Endodermal cell (in vitro differentiated cells): ENCODE results near the gene PARVB. TPM values are rescaled to one million over a fixed set of nuclear protein-coding genes. Genes with fewer than 3 reads are reported as not detected.

ENCODE experiments used
- DNase-seq: peaks from one replicate; pipeline ENCODE4 v3.0.0-alpha.2; 2017
- H3K27ac ChIP-seq: 2 replicates; pipeline ENCODE4 v1.5.1; 2013; ENCODE audit warnings: mild to moderate bottlenecking, low read depth, low read length, moderate library complexity
- H3K27me3 ChIP-seq: 2 replicates; pipeline ENCODE4 v1.6.1; 2013; ENCODE audit warnings: mild to moderate bottlenecking, low read length, moderate library complexity; ENCODE audit not compliant: insufficient read depth, control insufficient read depth, poor library complexity, severe bottlenecking
- H3K36me3 ChIP-seq: 2 replicates; pipeline ENCODE4 v1.7.0; 2013; ENCODE audit warnings: mild to moderate bottlenecking, low read length, moderate library complexity; ENCODE audit not compliant: control insufficient read depth, insufficient read depth
- H3K4me1 ChIP-seq: one replicate; pipeline ENCODE4 v1.7.0; 2013; ENCODE audit warnings: low read length; ENCODE audit not compliant: control insufficient read depth, insufficient read depth
- H3K4me3 ChIP-seq: 2 replicates; pipeline ENCODE4 v1.5.1; 2013; ENCODE audit warnings: mild to moderate bottlenecking, low read length, moderate library complexity
- H3K9ac ChIP-seq: 2 replicates; pipeline ENCODE4 v1.6.1; 2013; ENCODE audit warnings: mild to moderate bottlenecking, low read length, moderate library complexity; ENCODE audit not compliant: poor library complexity, severe bottlenecking; ENCODE audit errors: extremely low read depth
- H3K9me3 ChIP-seq: 2 replicates; pipeline ENCODE4 v1.6.1; 2013; ENCODE audit warnings: mild to moderate bottlenecking, low read length, moderate library complexity; ENCODE audit not compliant: control insufficient read depth
- H3K27ac Mint-ChIP-seq: 2 replicates; pipeline ENCODE4 v1.8.0; 2020; ENCODE audit warnings: mixed read lengths
- H3K27me3 Mint-ChIP-seq: 2 replicates; pipeline ENCODE4 v1.8.0; 2021; ENCODE audit warnings: mild to moderate bottlenecking, mixed read lengths; ENCODE audit not compliant: insufficient read depth
- H3K36me3 Mint-ChIP-seq: 2 replicates; pipeline ENCODE4 v1.8.0; 2020; ENCODE audit warnings: low read depth, mixed read lengths
- H3K4me1 Mint-ChIP-seq: 2 replicates; pipeline ENCODE4 v1.8.0; 2020; ENCODE audit warnings: mixed read lengths
- H3K4me3 Mint-ChIP-seq: 2 replicates; pipeline ENCODE4 v1.8.0; 2020; ENCODE audit warnings: mild to moderate bottlenecking, moderate library complexity, mixed read lengths
- H3K9me3 Mint-ChIP-seq: 2 replicates; pipeline ENCODE4 v1.8.0; 2020; ENCODE audit warnings: mild to moderate bottlenecking, mixed read lengths
- WGBS, 2 experiments: methylation state at CpG; one replicate each; pipeline versions ENCODE4 v1.1.5 to v1.1.7; 2013; ENCODE audit warnings: missing lambda C conversion rate in 2 of 2, mixed read lengths in 1 of 2; ENCODE audit not compliant: insufficient coverage in 1 of 2, insufficient read length in 1 of 2; 5-methylcytosine and 5-hydroxymethylcytosine counted together
- total RNA-seq, 2 donors: library from RNA; stranded (reverse); fragmentation: NEBNext Ultra II Directional in 1 of 2; extraction: Animal tissue kit (Norgen Biotek cat#: 25700) in 1 of 2; gene quantifications; 2 replicates in 1 of 2; 3 replicates in 1 of 2; pipeline ENCODE4 v1.2.1, GENCODE V29; 2021
- TF ChIP-seq, protein P1 (sequence below): fragments of 200-600 bp; sonication (generic); conservative IDR thresholded peaks from 2 replicates; pipeline ENCODE4 v1.5.0; 2021; ENCODE audit warnings: antibody characterized with exemption, mild to moderate bottlenecking

The PARVB gene
- total RNA-seq, 2 donors from 2014 or later, result 29.6 to 32.3 TPM

GRCh38 chr22:44201665-44202064 is 177.6 kb downstream of the PARVB start:
- TF ChIP-seq, protein P1, sequence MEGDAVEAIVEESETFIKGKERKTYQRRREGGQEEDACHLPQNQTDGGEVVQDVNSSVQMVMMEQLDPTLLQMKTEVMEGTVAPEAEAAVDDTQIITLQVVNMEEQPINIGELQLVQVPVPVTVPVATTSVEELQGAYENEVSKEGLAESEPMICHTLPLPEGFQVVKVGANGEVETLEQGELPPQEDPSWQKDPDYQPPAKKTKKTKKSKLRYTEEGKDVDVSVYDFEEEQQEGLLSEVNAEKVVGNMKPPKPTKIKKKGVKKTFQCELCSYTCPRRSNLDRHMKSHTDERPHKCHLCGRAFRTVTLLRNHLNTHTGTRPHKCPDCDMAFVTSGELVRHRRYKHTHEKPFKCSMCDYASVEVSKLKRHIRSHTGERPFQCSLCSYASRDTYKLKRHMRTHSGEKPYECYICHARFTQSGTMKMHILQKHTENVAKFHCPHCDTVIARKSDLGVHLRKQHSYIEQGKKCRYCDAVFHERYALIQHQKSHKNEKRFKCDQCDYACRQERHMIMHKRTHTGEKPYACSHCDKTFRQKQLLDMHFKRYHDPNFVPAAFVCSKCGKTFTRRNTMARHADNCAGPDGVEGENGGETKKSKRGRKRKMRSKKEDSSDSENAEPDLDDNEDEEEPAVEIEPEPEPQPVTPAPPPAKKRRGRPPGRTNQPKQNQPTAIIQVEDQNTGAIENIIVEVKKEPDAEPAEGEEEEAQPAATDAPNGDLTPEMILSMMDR, result no peak
- Mint-ChIP-seq H3K27me3 (no peaks in the 10 kb centered on the region), H3K4me3 (no peak overlapping the region), H3K9me3 (no peaks in the 10 kb centered on the region), H3K4me1 (peaks cover 5% of the 10 kb centered on the region), H3K36me3 (no peaks in the 10 kb centered on the region), H3K27ac (no peak overlapping the region)
- H3K9me3 ChIP-seq, result no peaks in the 10 kb centered on the region
- DNase-seq, result no peak
- 95 to 96% methylated on average over 7 to 12 of the region's 12 CpGs for WGBS, 2 experiments
- H3K27ac ChIP-seq, result no peak overlapping the region
- no peaks in the 10 kb centered on the region for H3K4me1 ChIP-seq
- H3K4me3 ChIP-seq, result no peak overlapping the region
- no peak overlapping the region for H3K9ac ChIP-seq
- no peaks in the 10 kb centered on the region for H3K36me3 ChIP-seq
- no peaks in the 10 kb centered on the region for H3K27me3 ChIP-seq

DNA sequence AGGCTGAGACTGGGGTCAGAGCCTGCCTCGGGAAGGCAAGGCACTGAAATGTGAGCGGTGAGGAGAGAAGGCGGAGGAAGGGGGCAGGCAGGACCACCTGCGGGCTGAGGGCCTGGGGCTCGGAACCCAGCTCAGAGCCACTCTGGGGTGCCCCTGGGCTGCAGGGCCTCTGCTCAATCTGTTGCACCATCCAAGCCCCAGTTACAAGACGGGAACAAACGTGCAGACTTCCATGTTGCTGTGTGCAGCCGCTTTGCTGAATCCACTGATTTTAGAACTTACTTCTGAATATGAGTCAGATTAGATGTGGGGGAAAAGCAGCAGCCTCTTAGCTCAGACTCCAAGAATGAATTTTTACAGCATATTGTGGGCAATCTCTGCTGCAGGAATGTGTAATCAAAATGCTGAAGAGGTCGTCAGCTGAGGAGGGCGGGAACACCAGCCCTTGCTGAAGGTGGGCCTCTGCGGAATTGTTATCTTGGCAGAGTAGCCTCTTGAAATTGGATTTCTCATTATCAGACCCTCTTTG is 178.2 kb downstream of the PARVB start:
- Histone ChIP-seq H3K4me3 (no peak overlapping the region), H3K4me1 (no peaks in the 10 kb centered on the region), H3K27ac (no peak overlapping the region), H3K9ac (no peak overlapping the region), H3K36me3 (no peaks in the 10 kb centered on the region), H3K9me3 (no peaks in the 10 kb centered on the region), H3K27me3 (no peaks in the 10 kb centered on the region)
- Mint-ChIP-seq H3K27ac (no peak overlapping the region), H3K4me3 (no peak overlapping the region), H3K4me1 (peaks cover 5% of the 10 kb centered on the region), H3K36me3 (no peaks in the 10 kb centered on the region), H3K27me3 (no peaks in the 10 kb centered on the region), H3K9me3 (no peaks in the 10 kb centered on the region)
- 81 to 82% methylated on average over 7 to 11 of the region's 11 CpGs for WGBS, 2 experiments
- TF ChIP-seq, protein P1, result no peak
- no peak for DNase-seq

GRCh38 chr22:44203203-44203602 is 179.1 kb downstream of the PARVB start:
- no peaks in the 10 kb centered on the region for H3K36me3 Mint-ChIP-seq
- no peak overlapping the region for H3K4me3 Mint-ChIP-seq
- WGBS, 2 experiments, result 89 to 92% methylated on average over 6 of the region's 6 CpGs
- H3K27me3 Mint-ChIP-seq, result no peaks in the 10 kb centered on the region
- TF ChIP-seq, protein P1, result no peak
- DNase-seq, result no peak
- Histone ChIP-seq H3K9me3 (no peaks in the 10 kb centered on the region), H3K9ac (no peak overlapping the region), H3K4me3 (no peak overlapping the region), H3K4me1 (no peaks in the 10 kb centered on the region), H3K27me3 (no peaks in the 10 kb centered on the region), H3K27ac (no peak overlapping the region), H3K36me3 (no peaks in the 10 kb centered on the region)
- no peaks in the 10 kb centered on the region for H3K9me3 Mint-ChIP-seq
- H3K27ac Mint-ChIP-seq, result no peak overlapping the region
- peaks cover 5% of the 10 kb centered on the region for H3K4me1 Mint-ChIP-seq
